NB4 (cell line): ENCODE results near the gene UBE2D2.

Experiments
- MYC ChIP-seq: IDR thresholded peaks from 2 replicates; pipeline ENCODE4 v1.6.1; 2011; ENCODE audit warnings: low read depth, low read length
- POLR2A ChIP-seq: IDR thresholded peaks from 2 replicates; pipeline ENCODE4 v1.6.1; 2011; ENCODE audit warnings: mild to moderate bottlenecking; ENCODE audit not compliant: insufficient read length; ENCODE audit errors: extremely low read depth
- TF ChIP-seq, protein P1 (sequence below): IDR thresholded peaks from one replicate; pipeline ENCODE4 v1.5.1; 2012; ENCODE audit warnings: low read depth, low read length
- TF ChIP-seq, protein P2 (sequence below): IDR thresholded peaks from 2 replicates; pipeline ENCODE4 v1.6.1; 2011; ENCODE audit warnings: low read depth, low read length

DNA sequence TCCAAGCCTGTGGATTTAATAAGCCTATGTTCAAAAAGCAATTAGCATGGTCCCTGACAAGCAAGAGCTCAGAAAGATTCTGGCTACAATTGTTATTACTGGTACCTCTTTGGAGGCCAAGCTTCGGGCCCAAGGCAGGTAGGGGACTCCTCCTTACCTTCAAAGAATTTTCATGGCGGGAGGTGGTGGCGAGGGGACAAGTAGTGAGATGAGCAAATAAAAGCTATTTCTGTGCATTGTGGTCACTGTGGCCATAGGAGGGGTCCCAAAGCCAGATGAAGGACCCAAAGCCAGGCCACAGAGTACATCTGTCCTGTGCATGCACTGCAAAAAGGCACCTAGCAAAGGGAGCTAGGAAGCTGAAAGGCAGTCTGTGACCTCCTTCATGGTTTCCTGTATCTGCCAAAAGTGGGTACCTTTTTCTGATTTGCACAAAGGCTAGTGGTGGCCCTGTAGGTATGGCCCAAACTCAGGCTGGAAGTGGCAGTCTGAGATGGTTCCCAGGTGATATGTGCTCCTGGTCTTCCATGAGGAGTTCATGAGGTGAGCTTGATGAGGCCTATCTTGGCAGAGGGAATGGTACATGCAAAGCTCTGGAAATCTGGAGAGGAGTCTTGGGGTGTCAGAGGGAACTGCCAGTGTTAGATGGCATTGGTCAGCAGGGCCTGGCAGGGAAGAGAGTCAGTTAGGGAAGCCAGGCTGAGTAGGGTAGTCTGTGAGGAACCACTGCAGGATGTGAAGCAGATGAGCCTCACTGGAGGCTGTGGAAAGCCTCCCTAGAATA lies 83.7 kb downstream of the UBE2D2 start:
- TF ChIP-seq, protein P1, sequence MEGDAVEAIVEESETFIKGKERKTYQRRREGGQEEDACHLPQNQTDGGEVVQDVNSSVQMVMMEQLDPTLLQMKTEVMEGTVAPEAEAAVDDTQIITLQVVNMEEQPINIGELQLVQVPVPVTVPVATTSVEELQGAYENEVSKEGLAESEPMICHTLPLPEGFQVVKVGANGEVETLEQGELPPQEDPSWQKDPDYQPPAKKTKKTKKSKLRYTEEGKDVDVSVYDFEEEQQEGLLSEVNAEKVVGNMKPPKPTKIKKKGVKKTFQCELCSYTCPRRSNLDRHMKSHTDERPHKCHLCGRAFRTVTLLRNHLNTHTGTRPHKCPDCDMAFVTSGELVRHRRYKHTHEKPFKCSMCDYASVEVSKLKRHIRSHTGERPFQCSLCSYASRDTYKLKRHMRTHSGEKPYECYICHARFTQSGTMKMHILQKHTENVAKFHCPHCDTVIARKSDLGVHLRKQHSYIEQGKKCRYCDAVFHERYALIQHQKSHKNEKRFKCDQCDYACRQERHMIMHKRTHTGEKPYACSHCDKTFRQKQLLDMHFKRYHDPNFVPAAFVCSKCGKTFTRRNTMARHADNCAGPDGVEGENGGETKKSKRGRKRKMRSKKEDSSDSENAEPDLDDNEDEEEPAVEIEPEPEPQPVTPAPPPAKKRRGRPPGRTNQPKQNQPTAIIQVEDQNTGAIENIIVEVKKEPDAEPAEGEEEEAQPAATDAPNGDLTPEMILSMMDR, result no peak
- TF ChIP-seq POLR2A (no peak), MYC (peak; percentile 26; the same call in 1 of the 2 replicates)
- TF ChIP-seq, protein P2, sequence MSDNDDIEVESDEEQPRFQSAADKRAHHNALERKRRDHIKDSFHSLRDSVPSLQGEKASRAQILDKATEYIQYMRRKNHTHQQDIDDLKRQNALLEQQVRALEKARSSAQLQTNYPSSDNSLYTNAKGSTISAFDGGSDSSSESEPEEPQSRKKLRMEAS, result no peak
